AG04450 (cell line): ENCODE results near the gene AMFR. TPM values are rescaled to one million over a fixed set of nuclear protein-coding genes. Genes with fewer than 3 reads are reported as not detected.
A peak's percentile ranks its signal among the peaks of the same experiment; 100 is the strongest.
"Not testable (repeated sequence)": the region's sequence is repeated elsewhere in the genome, so short reads cannot be mapped to it uniquely, and the experiment has no call there.

Source experiments
- CTCF ChIA-PET: fragments of 300-600, 350-600 bp; formaldehyde crosslinking; extraction: SDS; loops from one replicate; lab custom pipeline; 2022; ENCODE audit warnings: antibody characterized with exemption, inconsistent platforms; lab: Charles Lee
- POLR2A ChIA-PET: fragments of 350-600 bp; formaldehyde crosslinking; extraction: SDS; loops from one replicate; lab custom pipeline; 2021; ENCODE audit warnings: antibody characterized with exemption, inconsistent platforms; lab: Yijun Ruan, JAX
- DNase-seq: peaks from one replicate; pipeline ENCODE4 v3.0.0-alpha.2; 2011; ENCODE audit warnings: low read depth, low spot score
- H3K27ac ChIP-seq: one replicate; pipeline ENCODE4 v1.5.1; 2012; ENCODE audit warnings: low read depth, low read length, control low read depth
- H3K27me3 ChIP-seq: one replicate; pipeline ENCODE4 v1.6.0; 2012; ENCODE audit warnings: low read length; ENCODE audit not compliant: control insufficient read depth, insufficient read depth
- H3K4me3 ChIP-seq: 2 replicates; pipeline ENCODE4 v1.5.1; 2011; ENCODE audit warnings: mild to moderate bottlenecking, low read depth, low read length, control low read depth
- H3K9me3 ChIP-seq: 2 replicates; pipeline ENCODE4 v1.5.1; 2012; ENCODE audit warnings: low read length; ENCODE audit not compliant: control insufficient read depth, insufficient read depth
- polyA plus RNA-seq: library from polyadenylated mRNA; depleted of rRNA; stranded (reverse); fragments of >200 nt; gene quantifications from 2 replicates; pipeline ENCODE4 v1.2.3, GENCODE V29; 2011
- TF ChIP-seq, protein P1 (sequence below): IDR thresholded peaks from 2 replicates; pipeline ENCODE4 v1.5.1; 2011; ENCODE audit warnings: low read depth, low read length, control low read depth, inconsistent platforms

The AMFR gene
- polyA plus RNA-seq, 1 experiment: 77.9 TPM

DNA sequence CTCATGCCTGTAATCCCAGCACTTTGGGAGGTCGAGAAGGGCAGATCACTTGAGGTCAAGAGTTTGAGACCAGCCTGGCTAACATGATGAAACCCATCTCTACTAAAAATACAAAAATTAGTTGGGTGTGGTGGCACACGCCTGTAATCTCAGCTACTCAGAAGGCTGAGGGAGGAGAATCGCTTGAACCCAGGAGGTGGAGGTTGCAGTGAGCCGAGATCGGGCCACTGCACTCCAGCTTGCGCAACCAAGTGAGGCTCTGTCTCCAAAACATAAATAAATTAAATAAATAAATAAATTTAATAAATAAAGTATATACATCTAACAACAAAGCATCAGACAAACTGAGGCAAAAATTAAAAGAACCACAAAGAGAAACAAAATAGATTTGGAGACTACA lies 49.6 kb downstream of the AMFR start:
- POLR2A ChIA-PET, H3K27ac ChIP-seq, CTCF ChIA-PET, DNase-seq, H3K27me3 ChIP-seq, H3K4me3 ChIP-seq: not testable (repeated sequence)
- peaks cover 11% of the 10 kb centered on the region for H3K9me3 ChIP-seq

DNA sequence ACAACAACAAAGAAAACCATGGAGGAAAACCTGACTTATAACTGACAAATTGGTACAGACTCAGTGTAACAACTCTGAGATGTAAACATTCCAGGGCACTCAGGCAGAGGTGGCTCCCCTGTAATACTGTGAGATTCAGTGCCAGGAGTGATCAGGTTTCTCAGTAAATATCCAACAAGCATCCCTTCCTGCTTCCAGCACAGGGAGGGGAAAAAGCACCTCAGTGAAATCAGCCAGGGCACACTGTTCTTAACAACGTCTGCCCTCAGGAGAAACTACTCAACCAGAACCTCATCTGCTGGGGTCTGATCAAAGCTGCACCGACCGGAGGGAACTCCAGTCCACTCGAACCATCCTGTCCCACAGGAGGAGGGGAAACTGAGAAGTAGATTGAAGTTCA lies 52.3 kb downstream of the AMFR start:
- DNase-seq: no peak
- H3K27me3 ChIP-seq: no peaks in the 10 kb centered on the region
- no peak overlapping the region for H3K27ac ChIP-seq
- TF ChIP-seq, protein P1, sequence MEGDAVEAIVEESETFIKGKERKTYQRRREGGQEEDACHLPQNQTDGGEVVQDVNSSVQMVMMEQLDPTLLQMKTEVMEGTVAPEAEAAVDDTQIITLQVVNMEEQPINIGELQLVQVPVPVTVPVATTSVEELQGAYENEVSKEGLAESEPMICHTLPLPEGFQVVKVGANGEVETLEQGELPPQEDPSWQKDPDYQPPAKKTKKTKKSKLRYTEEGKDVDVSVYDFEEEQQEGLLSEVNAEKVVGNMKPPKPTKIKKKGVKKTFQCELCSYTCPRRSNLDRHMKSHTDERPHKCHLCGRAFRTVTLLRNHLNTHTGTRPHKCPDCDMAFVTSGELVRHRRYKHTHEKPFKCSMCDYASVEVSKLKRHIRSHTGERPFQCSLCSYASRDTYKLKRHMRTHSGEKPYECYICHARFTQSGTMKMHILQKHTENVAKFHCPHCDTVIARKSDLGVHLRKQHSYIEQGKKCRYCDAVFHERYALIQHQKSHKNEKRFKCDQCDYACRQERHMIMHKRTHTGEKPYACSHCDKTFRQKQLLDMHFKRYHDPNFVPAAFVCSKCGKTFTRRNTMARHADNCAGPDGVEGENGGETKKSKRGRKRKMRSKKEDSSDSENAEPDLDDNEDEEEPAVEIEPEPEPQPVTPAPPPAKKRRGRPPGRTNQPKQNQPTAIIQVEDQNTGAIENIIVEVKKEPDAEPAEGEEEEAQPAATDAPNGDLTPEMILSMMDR: no peak
- no peak overlapping the region for H3K4me3 ChIP-seq
- ChIA-PET CTCF (no interaction called here), POLR2A (no interaction called here)
- no peaks in the 10 kb centered on the region for H3K9me3 ChIP-seq

DNA sequence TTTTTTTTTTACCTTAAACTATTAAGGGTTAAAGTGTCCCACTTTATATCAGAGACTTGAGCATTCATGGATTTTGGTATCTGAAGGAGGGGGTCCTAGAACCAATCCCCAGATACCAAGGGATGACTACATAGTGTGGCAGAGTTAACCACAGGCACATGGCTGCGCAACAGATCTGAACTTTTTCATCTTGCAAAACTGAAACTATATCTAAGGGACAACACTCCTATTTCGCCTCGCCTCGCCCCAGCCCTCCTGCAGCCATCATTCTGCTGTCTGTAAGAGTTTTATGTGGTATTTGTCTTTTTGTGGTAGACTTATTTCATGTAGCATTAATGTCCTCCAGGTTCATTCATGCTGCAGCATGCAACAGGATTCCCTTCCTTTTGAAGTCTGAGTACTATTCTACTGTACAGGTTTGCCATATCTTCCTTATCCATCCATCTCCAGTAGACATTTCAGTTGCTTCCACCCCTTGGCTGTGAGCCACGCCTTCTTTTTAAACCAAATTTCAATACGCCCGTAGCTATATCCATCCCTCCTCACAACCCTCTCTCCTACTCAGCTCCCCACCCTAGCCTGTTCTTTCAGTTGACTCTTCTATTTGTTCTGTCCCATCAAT lies 53.2 kb downstream of the AMFR start:
- Histone ChIP-seq H3K27ac (no peak overlapping the region), H3K27me3 (no peaks in the 10 kb centered on the region), H3K4me3 (no peak overlapping the region), H3K9me3 (no peaks in the 10 kb centered on the region)
- CTCF ChIA-PET: no interaction called here
- DNase-seq: no peak
- TF ChIP-seq, protein P1: no peak
- POLR2A ChIA-PET: no interaction called here

DNA sequence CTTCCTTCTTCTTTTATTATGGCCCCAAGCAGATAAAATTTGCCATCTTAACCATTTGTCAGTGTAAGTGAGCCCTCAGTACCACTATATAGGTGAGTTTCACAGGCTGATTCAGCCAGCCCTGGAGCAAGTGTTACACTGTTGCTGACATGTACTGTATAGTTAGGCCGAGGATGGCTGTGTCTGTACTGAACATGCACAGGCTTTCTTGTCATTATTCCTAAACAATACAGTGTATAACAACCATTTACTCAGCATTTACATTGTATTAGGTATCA lies 53.7 kb downstream of the AMFR start:
- ChIA-PET POLR2A (no interaction called here), CTCF (interaction anchor here (3.7 kb wide), 1 partner anchor 15 kb away, joined by 28 read pairs; no protein-coding TSS in a partner anchor)

DNA sequence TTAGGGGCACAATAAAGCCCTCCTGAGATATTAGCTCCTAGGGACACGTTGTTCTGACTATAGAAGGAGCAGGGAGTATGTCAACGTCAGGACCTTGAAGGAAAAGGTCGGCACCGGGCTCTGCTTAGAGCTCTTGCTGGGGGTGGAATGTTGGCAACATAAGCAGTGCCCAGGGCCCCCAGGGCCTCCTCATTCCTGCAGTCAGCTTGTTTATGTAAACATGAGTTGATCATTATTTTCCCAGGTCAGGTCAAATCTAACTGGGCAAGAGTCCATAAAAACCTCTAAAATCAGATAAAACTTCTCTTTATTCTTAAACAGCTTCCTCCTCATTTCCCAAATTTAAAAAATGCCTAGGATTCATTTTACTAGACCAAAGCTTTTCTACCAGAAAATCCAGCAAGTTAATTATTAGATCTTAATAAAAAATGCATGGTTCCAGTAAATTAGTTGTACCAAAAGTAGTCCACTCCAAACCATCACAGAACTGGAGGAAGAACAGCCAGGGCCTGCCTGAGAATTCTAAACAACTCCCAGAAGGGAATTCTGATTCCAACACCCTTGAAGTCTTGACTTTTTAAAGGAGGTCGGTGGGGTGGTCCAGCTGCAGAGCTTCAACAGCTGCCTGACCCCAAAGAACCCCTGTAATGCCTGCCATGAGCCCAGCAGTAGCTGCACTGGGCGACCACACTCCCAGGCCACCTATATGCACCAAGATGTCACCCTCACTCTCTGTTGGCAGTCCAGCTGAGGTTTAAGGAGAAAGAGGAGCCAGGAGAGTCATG lies 54.3 kb downstream of the AMFR start:
- DNase-seq: no peak
- Histone ChIP-seq H3K4me3 (no peak overlapping the region), H3K9me3 (no peaks in the 10 kb centered on the region), H3K27ac (peak overlapping the region; percentile 4), H3K27me3 (no peaks in the 10 kb centered on the region)
- ChIA-PET CTCF (interaction anchor here (0.9 to 3.7 kb wide), 3 partner anchors 14 to 52 kb away, joined by 3 to 28 read pairs (median 4); no protein-coding TSS in a partner anchor), POLR2A (no interaction called here)
- TF ChIP-seq, protein P1: no peak

More for the DNA sequence above, 53.7 kb downstream of the AMFR start:
- DNase-seq: no peak
- H3K4me3 ChIP-seq: no peak overlapping the region
- H3K9me3 ChIP-seq: no peaks in the 10 kb centered on the region
- H3K27ac ChIP-seq: no peak overlapping the region
- H3K27me3 ChIP-seq: no peaks in the 10 kb centered on the region
- TF ChIP-seq, protein P1: no peak
